ENCODE data around the gene ARV1.

- TF ChIP-seq ARNTL (CRISPR knock-in tag; IDR thresholded peaks at IDR 0.05; ENCODE audit: borderline replicate concordance, low read depth) (no peak), TCF4 (CRISPR knock-in tag; IDR thresholded peaks at IDR 0.05; ENCODE audit: borderline replicate concordance) (no peak), POU6F1 (CRISPR knock-in tag; IDR thresholded peaks at IDR 0.05; ENCODE audit: borderline replicate concordance, low read depth) (no peak), SNAI2 (CRISPR knock-in tag; IDR thresholded peaks at IDR 0.05) (no peak), BACH2 (CRISPR knock-in tag; IDR thresholded peaks at IDR 0.05; ENCODE audit: borderline replicate concordance) (no peak), ZFP30 (CRISPR knock-in tag; IDR thresholded peaks at IDR 0.05) (no peak)
Observed at GRCh38 chr1:230987448-230987847, 8.6 kb downstream of the ARV1 start.
